GM04504 (cell line): ENCODE results near the gene CDK5R1.
A peak's percentile ranks its signal among the peaks of the same experiment; 100 is the strongest.
"Not testable (repeated sequence)": the region's sequence is repeated elsewhere in the genome, so short reads cannot be mapped to it uniquely, and the experiment has no call there.

Experiments
- DNase-seq: peaks from one replicate; pipeline ENCODE4 v3.0.0-alpha.2; 2012; ENCODE audit warnings: low read depth

CDK5R1 gene

DNA sequence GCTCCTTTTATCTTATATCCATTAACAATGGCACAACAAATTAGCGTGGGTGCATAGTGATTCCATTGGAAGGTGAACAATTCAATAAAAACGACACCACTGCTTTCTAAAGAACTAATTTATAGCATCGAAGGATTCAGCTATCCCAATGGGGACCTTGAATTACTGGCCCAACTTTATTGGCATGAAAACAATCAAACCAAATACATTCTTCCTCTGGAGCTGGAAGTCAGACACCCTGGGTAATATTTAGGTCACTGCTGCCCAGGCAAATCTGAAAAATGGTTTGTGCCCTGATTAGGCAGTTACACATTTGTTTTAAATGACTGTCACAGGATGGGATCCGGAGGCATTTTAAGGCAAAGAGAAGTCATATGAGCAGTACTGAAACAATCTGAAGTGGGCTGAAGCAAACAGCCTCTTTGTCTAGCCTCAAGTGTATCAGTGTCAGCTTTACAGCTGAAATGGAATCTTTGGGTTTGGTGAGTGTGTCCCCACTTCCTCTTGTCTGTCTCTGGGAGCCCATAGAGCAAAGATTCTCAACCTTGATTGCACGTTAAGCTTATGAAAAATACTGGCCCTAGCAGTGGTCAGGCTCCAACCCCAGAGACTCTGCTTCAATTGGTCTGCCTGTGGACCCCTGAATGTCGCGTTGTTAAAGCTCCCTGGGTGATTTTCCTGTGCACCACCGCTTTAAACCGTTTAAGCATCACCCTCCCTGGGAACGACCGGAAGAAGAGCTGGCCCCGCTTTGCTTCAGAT lies 30.3 kb downstream of the CDK5R1 start:
- no peak for DNase-seq

DNA sequence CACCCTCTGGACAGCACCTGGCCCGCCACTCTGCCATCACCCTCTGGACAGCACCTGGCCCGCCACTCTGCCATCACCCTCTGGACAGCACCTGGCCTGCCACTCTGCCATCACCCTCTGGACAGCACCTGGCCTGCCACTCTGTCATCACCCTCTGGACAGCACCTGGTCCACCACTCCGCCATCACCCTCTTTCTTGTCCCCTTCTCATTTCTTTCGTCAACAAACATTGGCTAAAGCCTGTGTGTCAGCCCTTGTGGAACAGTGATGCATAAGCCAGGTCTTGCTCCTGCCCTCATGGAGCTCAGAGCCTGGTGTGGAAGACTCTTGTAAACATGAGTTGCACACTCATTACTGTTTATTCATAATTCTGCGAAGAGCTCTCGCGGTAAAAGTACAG lies 31.2 kb downstream of the CDK5R1 start:
- DNase-seq, result no peak

DNA sequence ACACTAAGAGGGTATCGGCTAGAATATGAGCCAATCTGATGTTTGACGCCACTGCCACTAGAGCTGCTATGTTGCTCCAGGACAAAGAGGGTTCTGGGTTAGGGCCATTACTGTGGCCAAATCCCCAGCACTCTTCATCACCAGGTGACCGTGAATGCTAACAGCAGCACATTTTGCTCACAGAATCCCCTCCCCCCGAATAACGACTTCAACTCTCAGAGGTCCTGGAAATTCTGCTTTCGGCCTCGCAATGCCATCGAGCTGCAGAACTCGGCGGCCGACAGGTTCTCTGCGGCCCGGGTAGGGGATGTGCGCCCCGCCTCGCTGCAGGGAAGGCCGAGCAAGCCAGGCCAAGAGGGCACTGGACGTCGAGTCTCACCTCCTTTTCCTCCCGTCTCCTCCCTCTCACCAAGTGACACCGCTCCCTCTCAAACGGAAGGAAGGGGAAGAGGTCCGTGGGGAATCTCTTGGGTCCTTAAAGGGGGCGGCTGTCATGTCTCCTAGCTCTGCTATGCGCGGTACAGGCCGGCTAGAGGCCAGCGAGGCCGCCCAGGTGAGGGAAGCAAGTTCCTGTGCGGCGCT lies 31.9 kb downstream of the CDK5R1 start:
- no peak for DNase-seq

DNA sequence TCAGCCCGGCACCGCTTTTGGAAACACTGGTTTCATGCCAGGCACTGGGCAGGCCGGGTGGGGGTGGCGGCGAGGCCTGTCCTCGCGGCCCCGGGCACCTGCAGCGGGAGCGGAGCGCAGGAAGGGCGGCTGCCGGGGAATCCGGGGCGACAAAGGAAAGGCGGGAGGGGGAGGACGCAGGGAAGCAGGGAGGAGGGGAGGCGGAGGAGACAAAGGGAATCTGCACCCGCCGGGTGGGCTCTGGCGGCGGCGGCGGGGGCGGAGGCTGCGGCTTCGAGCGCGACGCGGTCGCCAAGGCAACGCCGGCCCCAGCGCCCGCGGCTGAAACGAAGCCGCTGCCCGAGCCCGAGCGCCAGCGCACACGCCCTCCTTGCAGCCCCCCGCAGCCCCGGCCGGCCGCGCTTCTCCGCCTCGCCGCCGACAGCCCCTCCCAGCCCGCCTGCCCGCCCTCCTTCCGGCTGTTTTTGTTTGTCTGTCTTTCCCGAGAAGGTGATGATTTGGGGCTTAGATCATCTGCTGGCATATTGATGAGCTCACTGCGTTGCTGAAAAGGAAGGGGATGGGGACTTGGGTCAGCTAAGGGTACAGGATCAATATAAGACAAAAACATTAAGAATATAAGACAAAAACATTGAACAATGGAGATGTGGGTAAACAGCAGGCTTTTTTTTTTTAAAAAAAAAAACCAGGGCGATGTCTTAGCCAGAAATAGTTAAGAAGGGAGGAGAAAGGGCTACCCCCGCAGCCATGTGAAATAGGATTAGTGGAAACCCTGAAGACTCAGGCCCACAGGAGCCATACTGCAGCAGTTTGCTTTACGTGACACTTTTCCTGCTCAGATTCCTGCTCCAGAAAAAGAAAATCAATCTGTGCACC lies 32.7 kb downstream of the CDK5R1 start:
- DNase-seq, result no peak

DNA sequence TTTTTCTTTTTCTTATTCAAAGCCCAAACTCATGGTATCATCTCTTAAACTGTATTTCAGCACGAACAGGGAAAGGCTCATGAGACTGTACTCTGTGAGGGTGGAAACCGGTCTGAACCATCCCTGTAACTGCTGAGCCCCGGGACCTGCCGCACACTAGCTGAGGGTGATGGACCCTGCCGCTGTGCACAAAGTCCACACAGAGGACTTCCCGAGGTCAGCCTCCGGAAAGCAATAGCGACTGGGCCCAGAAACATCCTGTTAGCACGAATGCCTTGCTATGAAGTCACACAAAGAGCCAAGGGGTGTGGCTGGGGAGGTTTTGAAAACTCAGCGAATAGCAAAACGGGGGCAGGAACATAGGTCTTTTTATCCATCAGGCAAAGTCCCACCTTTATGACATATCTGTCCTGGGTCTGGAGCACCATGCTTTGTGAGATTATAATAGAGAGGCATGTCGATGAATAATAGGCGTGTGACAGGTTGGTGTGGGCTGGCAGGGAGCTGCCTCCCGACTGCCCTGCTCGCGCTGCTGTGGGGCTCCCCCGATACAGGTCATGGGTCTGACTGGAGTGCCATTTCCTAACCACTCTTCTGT lies 33.4 kb downstream of the CDK5R1 start:
- DNase-seq, result no peak

DNA sequence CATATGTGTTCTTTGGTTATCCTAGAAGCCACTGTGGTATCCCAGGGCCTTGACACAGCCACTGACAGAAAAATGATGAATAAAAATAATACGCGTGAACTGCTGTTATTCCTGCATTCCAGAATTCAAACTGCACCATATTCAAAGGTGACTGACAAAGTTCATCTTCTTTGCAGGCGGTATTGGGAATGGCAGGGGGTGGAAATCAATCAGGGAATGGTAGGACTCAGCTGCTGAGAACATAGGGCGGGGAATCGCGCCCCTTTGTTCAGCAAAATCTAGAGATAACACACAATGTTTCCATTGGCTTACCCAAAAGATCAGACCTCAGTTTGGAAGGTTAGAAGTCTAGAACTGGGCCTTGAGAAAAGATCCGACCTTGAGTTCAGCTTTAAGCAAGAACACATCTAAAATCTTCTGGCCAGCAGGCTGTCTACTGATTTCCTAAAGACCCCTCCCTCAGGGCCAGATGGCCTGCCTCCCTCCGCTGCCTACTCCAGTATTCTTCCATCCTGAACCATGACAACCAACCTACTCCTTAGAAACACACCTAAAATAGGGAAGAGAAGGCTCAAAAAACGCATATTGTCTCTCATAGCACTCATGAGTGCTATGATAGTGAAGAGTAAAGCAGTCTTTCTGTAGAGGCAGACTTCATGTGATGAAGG lies 34.1 kb downstream of the CDK5R1 start:
- no peak for DNase-seq

DNA sequence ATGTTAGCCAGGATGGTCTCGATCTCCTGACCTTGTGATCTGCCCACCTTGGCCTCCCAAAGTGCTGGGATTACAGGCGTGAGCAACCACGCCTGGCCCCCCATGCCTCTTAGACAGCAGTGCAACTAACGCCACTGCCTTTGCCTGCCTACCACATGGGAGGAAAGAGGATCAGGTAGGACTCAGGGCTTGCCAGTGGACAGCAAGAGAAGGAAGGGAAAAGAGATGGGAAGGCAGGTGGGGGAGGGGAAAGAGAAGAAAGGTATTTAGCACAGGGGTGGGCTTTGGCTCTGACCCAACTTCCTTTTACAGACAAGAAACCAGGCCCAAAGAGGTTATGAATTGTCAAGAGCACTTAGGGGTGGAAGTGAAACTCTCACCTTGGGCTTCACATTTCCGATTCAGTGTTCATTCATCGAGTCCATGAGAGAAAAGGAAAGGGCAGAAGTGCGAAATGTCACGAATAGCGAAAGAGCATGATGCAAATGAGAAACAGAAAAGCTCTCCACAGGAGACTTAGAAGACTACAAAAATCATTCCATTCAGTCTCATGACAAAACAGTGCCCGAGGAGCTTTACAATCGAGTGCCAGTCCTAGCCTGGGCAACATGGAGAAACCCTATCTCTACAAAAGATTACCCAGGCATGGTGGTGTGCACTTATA lies 36.4 kb downstream of the CDK5R1 start:
- DNase-seq, result no peak

DNA sequence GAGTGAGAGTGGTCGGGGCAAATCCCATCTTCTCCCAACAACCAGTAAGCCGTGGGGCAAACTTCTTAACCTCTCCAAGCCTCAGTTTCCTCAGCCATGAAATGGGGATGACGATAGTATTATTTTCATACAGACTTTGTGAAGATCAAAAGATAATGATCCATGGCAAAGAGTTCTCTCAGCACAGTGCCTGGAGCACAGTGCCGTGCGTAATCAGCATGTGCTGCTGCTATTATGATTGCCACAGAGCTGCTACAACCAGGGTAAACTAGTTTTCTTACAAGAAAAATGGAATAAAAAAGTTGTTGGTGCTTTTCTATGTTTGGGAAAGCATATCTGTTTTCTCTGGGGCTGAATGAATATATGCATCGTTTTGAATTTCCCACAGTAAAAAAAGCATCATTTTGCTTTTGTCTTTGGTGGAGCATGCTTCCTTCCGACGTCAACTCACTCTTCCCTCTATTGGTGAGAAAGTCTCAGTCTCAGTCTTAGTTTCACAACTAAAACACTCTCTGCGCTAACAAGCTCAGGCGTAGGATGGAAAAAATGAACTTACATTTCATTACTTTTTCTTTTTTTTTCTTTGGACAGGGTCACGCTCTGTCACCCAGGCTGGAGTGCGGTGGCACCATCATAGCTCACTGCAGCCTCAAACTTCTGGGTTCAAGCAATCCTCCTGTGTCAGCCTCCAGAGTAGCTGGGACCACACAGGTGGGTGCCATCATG lies 37.2 kb downstream of the CDK5R1 start:
- DNase-seq, result no peak

DNA sequence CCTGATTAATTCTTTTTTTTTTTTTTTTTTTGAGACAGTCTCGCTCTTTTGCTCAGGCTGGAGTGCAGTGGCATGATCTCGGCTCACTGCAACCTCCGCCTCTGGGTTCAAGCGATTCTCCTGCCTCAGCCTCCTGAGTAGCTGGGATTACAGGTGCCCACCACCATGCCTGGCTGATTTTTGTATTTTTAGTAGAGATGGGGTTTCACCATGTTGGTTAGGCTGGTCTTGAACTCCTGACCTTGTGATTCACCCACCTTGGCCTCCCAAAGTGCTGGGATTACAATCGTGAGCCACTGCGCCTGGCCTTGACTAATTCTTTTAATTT lies 37.7 kb downstream of the CDK5R1 start:
- DNase-seq, result not testable (repeated sequence)

DNA sequence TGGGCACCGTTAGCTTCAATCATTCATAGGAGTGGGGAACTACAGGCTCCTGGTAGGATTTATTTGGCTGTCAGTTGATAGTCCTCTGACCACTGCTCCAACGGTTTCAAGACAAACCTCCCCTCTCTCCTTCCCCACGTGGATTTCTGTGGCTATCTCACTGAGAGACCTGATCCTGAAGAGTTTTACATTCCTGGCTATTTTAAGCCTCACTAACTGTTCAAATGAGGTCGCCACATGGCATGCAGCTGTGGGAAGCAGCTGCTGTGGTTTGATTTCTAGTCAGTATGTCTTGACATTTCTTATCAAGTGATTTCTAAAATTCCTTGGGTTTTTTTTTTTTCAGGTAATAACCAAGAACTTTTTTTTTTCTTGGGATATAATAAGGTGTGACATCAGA lies 38.3 kb downstream of the CDK5R1 start:
- DNase-seq, result peak; percentile 42

DNA sequence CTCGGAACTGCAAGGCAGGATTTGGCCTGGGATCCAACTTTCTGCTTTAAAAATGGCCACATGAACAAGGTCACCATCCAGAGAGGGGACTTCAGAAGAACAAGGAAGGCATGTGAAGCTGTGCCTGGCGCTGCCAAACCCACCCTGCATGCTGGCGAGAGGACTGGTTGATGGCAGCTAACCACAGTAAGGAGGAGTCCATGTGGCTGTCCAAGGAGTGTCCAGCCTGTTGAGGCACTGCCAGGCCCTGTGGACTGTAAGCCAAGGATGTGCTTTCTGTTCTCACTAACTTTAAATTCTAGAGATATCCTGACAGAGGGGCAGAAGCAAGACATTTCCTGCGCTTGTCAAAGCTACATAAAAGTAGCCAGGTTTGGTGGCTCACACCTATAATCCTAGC lies 40.4 kb downstream of the CDK5R1 start:
- DNase-seq, result no peak

DNA sequence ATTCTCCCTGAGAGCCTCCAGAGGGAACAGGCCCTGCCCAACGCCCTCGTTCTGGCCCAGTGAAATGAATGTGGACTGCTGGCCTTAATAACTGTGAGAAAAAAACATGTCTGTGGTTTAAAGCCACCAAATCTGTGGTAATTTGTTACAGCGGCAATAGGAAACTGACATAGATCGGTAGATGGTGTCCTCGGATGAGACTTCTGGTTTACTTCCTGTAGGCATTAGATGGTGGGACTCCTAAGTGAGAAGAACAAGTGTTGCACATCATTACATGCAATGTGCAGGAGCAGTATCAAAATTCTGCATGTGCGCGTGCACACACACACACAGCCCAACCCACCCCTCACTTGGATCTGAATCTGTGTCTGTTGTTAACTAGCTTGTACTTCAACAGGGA lies 42.0 kb downstream of the CDK5R1 start:
- DNase-seq, result no peak

DNA sequence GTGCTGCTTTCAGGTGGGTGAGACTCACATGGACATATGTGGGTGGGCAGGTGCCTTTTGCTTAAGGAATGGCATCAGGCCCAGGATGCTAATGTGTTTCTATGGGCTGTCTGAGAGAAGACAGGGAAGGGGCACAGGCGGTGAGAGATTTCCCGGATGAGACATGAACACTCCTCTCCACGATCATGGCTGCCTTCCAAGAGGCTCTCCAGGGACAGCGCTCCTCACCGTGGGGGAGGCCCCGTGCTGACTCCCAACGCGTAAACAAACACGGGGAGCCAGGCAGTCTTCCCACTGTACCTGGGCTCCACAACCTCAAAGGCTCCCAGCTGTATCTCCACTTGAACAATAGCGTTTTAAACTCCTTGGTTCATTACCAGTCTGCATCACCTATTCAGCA lies 42.8 kb downstream of the CDK5R1 start:
- no peak for DNase-seq

DNA sequence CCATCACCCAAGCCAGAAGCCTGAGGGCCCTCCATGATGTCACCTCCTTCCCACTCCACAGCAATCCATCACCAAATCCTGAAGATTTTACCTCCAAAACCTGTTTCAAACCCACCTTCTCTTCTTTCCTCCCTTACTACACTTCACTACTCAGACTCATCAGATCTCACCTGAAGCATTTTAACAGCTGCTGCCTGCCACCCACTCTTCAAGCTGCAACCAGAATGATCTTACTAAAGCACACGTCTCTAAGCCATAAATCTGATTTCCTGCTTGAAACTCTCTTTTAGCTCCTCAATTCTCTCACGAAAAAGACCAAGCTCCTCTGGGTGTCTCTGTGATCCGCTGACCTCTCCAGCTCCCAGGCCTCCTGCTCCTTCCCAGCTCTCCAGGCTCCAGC lies 46.5 kb downstream of the CDK5R1 start:
- DNase-seq, result no peak

DNA sequence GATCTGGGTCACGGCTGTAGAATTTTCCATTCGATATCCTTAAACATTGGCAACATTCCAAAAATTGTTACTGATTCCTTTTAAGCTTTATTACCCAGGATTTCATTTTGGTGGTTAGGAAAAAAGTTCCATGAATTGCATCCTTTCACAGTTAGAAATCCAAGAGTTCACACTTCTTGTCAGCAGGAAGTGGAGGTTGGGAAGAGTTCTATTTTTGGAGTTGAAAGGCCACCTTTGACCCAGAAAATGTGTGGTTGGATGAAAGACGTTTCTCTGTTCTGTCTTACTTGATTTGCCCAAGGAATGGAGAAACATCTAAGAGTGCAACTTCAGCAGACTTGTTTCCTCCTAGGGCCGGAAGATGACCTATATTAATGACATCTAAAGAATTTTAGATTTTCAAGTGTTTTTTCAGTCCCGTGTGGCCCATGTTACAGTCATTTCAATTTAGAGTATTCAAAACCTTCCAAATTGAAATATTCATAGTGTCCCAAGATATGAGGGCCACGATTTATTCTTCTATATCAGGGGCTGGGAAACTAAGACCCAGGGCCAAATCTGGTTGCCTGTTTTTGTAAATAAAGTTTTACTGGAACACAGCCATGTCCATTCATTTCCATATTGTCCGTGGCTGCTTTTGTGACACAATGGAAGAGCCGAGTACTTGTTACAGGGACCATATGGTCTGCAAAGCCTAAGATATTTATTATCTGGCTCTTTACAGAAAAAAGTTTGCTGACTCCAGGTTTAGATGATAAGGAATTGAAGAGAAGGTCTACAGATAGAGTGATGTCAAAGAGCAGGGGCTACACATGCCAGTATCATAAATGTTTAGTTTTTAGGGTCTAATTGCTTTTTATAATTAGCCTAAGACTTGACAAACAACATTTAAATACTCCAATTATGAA lies 50.2 kb downstream of the CDK5R1 start:
- DNase-seq, result no peak
